ENCODE results near the gene IL15RA. TPM values are rescaled to one million over a fixed set of nuclear protein-coding genes. Genes with fewer than 3 reads are reported as not detected.
A peak's percentile ranks its signal among the peaks of the same experiment; 100 is the strongest.

Gene IL15RA
- total and polyA plus RNA-seq, 7 donors, result 7.9 to 13.1 (median 9.6) TPM

GRCh38 chr10:5992398-5992797 is 15.1 kb upstream of the IL15RA start:
- WGBS, 3 donors, result 91 to 95% (median 94%) methylated on average over 1 of the region's 1 CpG

GRCh38 chr10:5991708-5992107 is 14.4 kb upstream of the IL15RA start:
- Histone ChIP-seq H3K9me3 (no peaks in the 10 kb centered on the region), H3K4me3 (no peak overlapping the region), H3K4me1 (no peaks in the 10 kb centered on the region), H3K27me3 (ENCODE audit: insufficient read depth in 3 of 3, low read length in 2 of 3) (no peaks in the 10 kb centered on the region), H3K27ac (no peak overlapping the region), H3K36me3 (ENCODE audit: insufficient read depth in 1 of 2, low read depth in 1 of 2) (no peaks in the 10 kb centered on the region)
- no peak for ATAC-seq
- TF ChIP-seq CTCF (IDR thresholded peaks at IDR 0.05), result no peak
- intact Hi-C loops (cut with DNase I), result no loop called here
- no peak for DNase-seq

More at GRCh38 chr10:5992398-5992797, 15.1 kb upstream of the IL15RA start:
- Histone ChIP-seq H3K36me3 (ENCODE audit: insufficient read depth in 1 of 2, low read depth in 1 of 2) (no peaks in the 10 kb centered on the region), H3K27ac (no peak overlapping the region), H3K9me3 (no peaks in the 10 kb centered on the region), H3K4me3 (no peak overlapping the region), H3K27me3 (ENCODE audit: insufficient read depth in 3 of 3, low read length in 2 of 3) (no peaks in the 10 kb centered on the region), H3K4me1 (no peaks in the 10 kb centered on the region)
- ATAC-seq (no peak), DNase-seq (no peak)
- no peak for TF ChIP-seq CTCF (IDR thresholded peaks at IDR 0.05)
- intact Hi-C loops (cut with DNase I), result no loop called here

- WGBS, 3 donors, result 87 to 91% (median 89%) methylated on average over 2 of the region's 2 CpGs
- no peak for TF ChIP-seq CTCF (IDR thresholded peaks at IDR 0.05)
- no peak overlapping the region for H3K27ac ChIP-seq
Observed at GRCh38 chr10:5989756-5990155, 12.4 kb upstream of the IL15RA start.

GRCh38 chr10:5988336-5988920 is 11.1 kb upstream of the IL15RA start:
- Histone ChIP-seq H3K27me3 (ENCODE audit: insufficient read depth in 3 of 3, low read length in 2 of 3) (no peaks in the 10 kb centered on the region), H3K36me3 (ENCODE audit: insufficient read depth in 1 of 2, low read depth in 1 of 2) (no peaks in the 10 kb centered on the region), H3K4me3 (no peak overlapping the region), H3K9me3 (no peaks in the 10 kb centered on the region), H3K4me1 (no peaks in the 10 kb centered on the region), H3K27ac (no peak overlapping the region)
- intact Hi-C loops (cut with DNase I), result no loop called here
- ATAC-seq (no peak), DNase-seq (no peak)
- TF ChIP-seq CTCF (IDR thresholded peaks at IDR 0.05), result no peak
- WGBS, 3 donors, result 87 to 92% (median 91%) methylated on average over 10 of the region's 10 CpGs

More at GRCh38 chr10:5989756-5990155, 12.4 kb upstream of the IL15RA start:
- no peaks in the 10 kb centered on the region for H3K36me3 ChIP-seq (ENCODE audit: insufficient read depth in 1 of 2, low read depth in 1 of 2)
- no peak overlapping the region for H3K4me3 ChIP-seq
- ATAC-seq (no peak), DNase-seq (no peak)
- intact Hi-C loops (cut with DNase I), result no loop called here
- H3K9me3 ChIP-seq, result no peaks in the 10 kb centered on the region
- H3K4me1 ChIP-seq, result no peaks in the 10 kb centered on the region
- H3K27me3 ChIP-seq (ENCODE audit: insufficient read depth in 3 of 3, low read length in 2 of 3), result no peaks in the 10 kb centered on the region

GRCh38 chr10:5987747-5988146 is 10.4 kb upstream of the IL15RA start:
- peak in 1 of 4 donors; percentile 29 for ATAC-seq
- no peaks in the 10 kb centered on the region for H3K36me3 ChIP-seq (ENCODE audit: insufficient read depth in 1 of 2, low read depth in 1 of 2)
- intact Hi-C loops (cut with DNase I), result no loop called here
- peak; percentile 34 to 74 for DNase-seq
- WGBS, 3 donors, result 36 to 45% (median 44%) methylated on average over 4 of the region's 4 CpGs
- H3K9me3 ChIP-seq, result no peaks in the 10 kb centered on the region
- no peaks in the 10 kb centered on the region for H3K27me3 ChIP-seq (ENCODE audit: insufficient read depth in 3 of 3, low read length in 2 of 3)
- no peak overlapping the region for H3K4me3 ChIP-seq
- H3K4me1 ChIP-seq, result no peaks in the 10 kb centered on the region
- no peak for TF ChIP-seq CTCF (IDR thresholded peaks at IDR 0.05)
- H3K27ac ChIP-seq, result no peak overlapping the region
